Panc1 (cell line): ENCODE measurements around the gene NCOA3. TPM values are rescaled to one million over a fixed set of nuclear protein-coding genes. Genes with fewer than 3 reads are reported as not detected.

Experiments
- ATAC-seq: fragments of 200-7000 bp; cut with Tn5 transposase; 2 replicates; pipeline ENCODE4 v1.9.1; 2020; ENCODE audit warnings: mild to moderate bottlenecking, moderate library complexity
- BruUV-seq: library from RNA; stranded (reverse); fragments of 400-500 nt; replicated peaks from 2 replicates; lab custom pipeline; 2021; lab: Mats Ljungman, UMichigan
- CTCF ChIA-PET: fragments of 300-600 bp; sonication (Branson Sonifier 250); formaldehyde crosslinking; loops from one replicate; lab custom pipeline; 2022; ENCODE audit warnings: antibody characterized with exemption; lab: Charles Lee
- POLR2A ChIA-PET: fragments of 300-600 bp; sonication (Branson Sonifier 250); formaldehyde crosslinking; loops from one replicate; lab custom pipeline; 2022; ENCODE audit warnings: antibody characterized with exemption; lab: Charles Lee
- DNase-seq: peaks from one replicate; pipeline ENCODE4 v3.0.0-alpha.2; 2010; ENCODE audit warnings: low read depth, low spot score
- H3K27ac ChIP-seq: 2 replicates; pipeline ENCODE4 v1.5.1; 2011; ENCODE audit warnings: mild to moderate bottlenecking, low read length, inconsistent platforms
- H3K27me3 ChIP-seq: fragments of 200-500 bp; sonication (Bioruptor generic); 2 replicates; pipeline ENCODE4 v1.6.0; 2014; ENCODE audit warnings: low read length, inconsistent platforms; ENCODE audit not compliant: control insufficient read depth, insufficient read depth
- H3K36me3 ChIP-seq: fragments of 200-500 bp; sonication (Bioruptor generic); 2 replicates; pipeline ENCODE4 v1.5.1; 2014; ENCODE audit warnings: inconsistent platforms, mild to moderate bottlenecking, low read length, moderate library complexity; ENCODE audit not compliant: control insufficient read depth, insufficient read depth
- H3K4me1 ChIP-seq: 2 replicates; pipeline ENCODE4 v1.5.1; 2011; ENCODE audit warnings: inconsistent platforms, mild to moderate bottlenecking, low read length, moderate library complexity; ENCODE audit not compliant: control insufficient read depth, insufficient read depth
- H3K4me3 ChIP-seq, 2 experiments: 2 replicates each; pipeline ENCODE4 v1.5.1; 2011 to 2012; ENCODE audit warnings: low read depth in 2 of 2, low read length in 2 of 2, mild to moderate bottlenecking in 2 of 2, inconsistent platforms in 1 of 2, moderate library complexity in 1 of 2
- H3K9me3 ChIP-seq: fragments of 200-500 bp; sonication (Bioruptor generic); 2 replicates; pipeline ENCODE4 v1.5.1; 2014; ENCODE audit warnings: low read depth, mild to moderate bottlenecking, inconsistent platforms, low read length, moderate library complexity; ENCODE audit not compliant: control insufficient read depth, insufficient read depth
- POLR2AphosphoS5 ChIP-seq: IDR thresholded peaks from 2 replicates; pipeline ENCODE4 v1.6.1; 2012; ENCODE audit warnings: mild to moderate bottlenecking, low read depth, low read length, moderate library complexity
- SIN3A ChIP-seq: IDR thresholded peaks from 2 replicates; pipeline ENCODE4 v1.6.1; 2012; ENCODE audit warnings: low read depth, mild to moderate bottlenecking, low read length, moderate library complexity, borderline replicate concordance; ENCODE audit not compliant: insufficient read depth
- TCF7L2 ChIP-seq: IDR thresholded peaks from 2 replicates; pipeline ENCODE4 v1.6.1; 2011; ENCODE audit warnings: mild to moderate bottlenecking, low read depth, low read length, inconsistent platforms
- in situ Hi-C: cut with HindIII; loops from 2 replicates; pipeline ENCODE4 v1.10.0; 2016; ENCODE audit warnings: low sequenced_read_pairs, low pct_unique_long_range_greater_than_20kb
- intact Hi-C: fragments of 100-400 bp; cut with micrococcal nuclease; formaldehyde crosslinking; loops from one replicate; pipeline ENCODE4 v1.10.0; 2022; ENCODE audit not compliant: unreplicated experiment
- total RNA-seq: library from RNA; stranded (reverse); gene quantifications from one replicate; pipeline ENCODE4 v1.2.1, GENCODE V29; 2021; ENCODE audit not compliant: unreplicated experiment
- TF ChIP-seq, protein P1 (sequence below), 2 experiments: IDR thresholded peaks; 2 replicates each; pipeline ENCODE4 v1.6.1; 2011 to 2012; ENCODE audit warnings: low read depth in 2 of 2, control low read depth in 1 of 2, low read length in 1 of 2, mild to moderate bottlenecking in 1 of 2, moderate library complexity in 1 of 2; ENCODE audit not compliant: insufficient read depth in 1 of 2
- TF ChIP-seq, protein P2 (sequence below): fragments of 450-650 bp; IDR thresholded peaks from 2 replicates; pipeline ENCODE4 v1.5.1; 2017; ENCODE audit warnings: mild to moderate bottlenecking

The NCOA3 gene
- total RNA-seq, 1 experiment from 2014 or later: 47.7 TPM

DNA sequence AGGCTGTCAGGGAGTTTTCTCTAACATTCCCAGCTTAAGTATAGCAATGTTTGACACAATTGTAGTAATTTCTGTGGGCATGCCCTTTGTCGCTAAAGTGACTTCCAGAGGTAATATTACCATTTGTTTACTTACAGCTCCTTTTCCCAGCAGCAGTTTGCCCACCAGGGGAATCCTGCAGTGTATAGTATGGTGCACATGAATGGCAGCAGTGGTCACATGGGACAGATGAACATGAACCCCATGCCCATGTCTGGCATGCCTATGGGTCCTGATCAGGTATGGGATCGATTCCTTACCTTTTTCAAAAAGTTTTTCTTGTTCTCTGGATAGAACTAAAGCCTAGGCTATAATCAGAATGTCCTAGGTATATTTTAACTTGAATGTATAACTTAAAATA, 151.1 kb downstream of the NCOA3 start:
- H3K27me3 ChIP-seq: no peaks in the 10 kb centered on the region
- intact Hi-C loops: no loop called here
- POLR2A ChIA-PET: no interaction called here
- ATAC-seq (peak; percentile 53; the same call in 1 of the 2 replicates), DNase-seq (no peak)
- in situ Hi-C loops: no loop called here
- no peak overlapping the region for H3K27ac ChIP-seq
- peaks cover 14% of the 10 kb centered on the region for H3K36me3 ChIP-seq
- no peak overlapping the region for H3K4me3 ChIP-seq
- no peaks in the 10 kb centered on the region for H3K9me3 ChIP-seq
- H3K4me1 ChIP-seq: no peaks in the 10 kb centered on the region
- TF ChIP-seq, protein P1, sequence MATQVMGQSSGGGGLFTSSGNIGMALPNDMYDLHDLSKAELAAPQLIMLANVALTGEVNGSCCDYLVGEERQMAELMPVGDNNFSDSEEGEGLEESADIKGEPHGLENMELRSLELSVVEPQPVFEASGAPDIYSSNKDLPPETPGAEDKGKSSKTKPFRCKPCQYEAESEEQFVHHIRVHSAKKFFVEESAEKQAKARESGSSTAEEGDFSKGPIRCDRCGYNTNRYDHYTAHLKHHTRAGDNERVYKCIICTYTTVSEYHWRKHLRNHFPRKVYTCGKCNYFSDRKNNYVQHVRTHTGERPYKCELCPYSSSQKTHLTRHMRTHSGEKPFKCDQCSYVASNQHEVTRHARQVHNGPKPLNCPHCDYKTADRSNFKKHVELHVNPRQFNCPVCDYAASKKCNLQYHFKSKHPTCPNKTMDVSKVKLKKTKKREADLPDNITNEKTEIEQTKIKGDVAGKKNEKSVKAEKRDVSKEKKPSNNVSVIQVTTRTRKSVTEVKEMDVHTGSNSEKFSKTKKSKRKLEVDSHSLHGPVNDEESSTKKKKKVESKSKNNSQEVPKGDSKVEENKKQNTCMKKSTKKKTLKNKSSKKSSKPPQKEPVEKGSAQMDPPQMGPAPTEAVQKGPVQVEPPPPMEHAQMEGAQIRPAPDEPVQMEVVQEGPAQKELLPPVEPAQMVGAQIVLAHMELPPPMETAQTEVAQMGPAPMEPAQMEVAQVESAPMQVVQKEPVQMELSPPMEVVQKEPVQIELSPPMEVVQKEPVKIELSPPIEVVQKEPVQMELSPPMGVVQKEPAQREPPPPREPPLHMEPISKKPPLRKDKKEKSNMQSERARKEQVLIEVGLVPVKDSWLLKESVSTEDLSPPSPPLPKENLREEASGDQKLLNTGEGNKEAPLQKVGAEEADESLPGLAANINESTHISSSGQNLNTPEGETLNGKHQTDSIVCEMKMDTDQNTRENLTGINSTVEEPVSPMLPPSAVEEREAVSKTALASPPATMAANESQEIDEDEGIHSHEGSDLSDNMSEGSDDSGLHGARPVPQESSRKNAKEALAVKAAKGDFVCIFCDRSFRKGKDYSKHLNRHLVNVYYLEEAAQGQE (IDR thresholded peaks at IDR 0.05; ENCODE audit: insufficient read depth in 1 of 2, low read depth in 2 of 2, low read length in 1 of 2): no peak
- TF ChIP-seq SIN3A: no peak
- TF ChIP-seq, protein P2, sequence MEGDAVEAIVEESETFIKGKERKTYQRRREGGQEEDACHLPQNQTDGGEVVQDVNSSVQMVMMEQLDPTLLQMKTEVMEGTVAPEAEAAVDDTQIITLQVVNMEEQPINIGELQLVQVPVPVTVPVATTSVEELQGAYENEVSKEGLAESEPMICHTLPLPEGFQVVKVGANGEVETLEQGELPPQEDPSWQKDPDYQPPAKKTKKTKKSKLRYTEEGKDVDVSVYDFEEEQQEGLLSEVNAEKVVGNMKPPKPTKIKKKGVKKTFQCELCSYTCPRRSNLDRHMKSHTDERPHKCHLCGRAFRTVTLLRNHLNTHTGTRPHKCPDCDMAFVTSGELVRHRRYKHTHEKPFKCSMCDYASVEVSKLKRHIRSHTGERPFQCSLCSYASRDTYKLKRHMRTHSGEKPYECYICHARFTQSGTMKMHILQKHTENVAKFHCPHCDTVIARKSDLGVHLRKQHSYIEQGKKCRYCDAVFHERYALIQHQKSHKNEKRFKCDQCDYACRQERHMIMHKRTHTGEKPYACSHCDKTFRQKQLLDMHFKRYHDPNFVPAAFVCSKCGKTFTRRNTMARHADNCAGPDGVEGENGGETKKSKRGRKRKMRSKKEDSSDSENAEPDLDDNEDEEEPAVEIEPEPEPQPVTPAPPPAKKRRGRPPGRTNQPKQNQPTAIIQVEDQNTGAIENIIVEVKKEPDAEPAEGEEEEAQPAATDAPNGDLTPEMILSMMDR: no peak
- TF ChIP-seq POLR2AphosphoS5: no peak
- TF ChIP-seq TCF7L2: no peak
- CTCF ChIA-PET: no interaction called here
- BruUV-seq: no TSS peak

DNA sequence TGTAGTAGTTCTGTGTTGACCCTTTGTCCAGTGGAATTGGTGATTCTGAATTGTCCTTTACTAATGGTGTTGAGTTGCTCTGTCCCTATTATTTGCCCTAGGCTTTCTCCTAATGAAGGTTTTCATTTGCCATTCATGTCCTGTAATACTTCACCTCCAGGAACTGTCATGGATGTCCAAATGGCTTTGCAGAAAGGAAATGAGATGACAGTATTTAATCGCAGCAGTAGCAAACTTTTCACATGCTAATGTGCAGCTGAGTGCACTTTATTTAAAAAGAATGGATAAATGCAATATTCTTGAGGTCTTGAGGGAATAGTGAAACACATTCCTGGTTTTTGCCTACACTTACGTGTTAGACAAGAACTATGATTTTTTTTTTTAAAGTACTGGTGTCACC, 152.2 kb downstream of the NCOA3 start:
- in situ Hi-C loops: no loop called here
- Histone ChIP-seq H3K4me3 (no peak overlapping the region), H3K4me1 (no peaks in the 10 kb centered on the region), H3K27ac (no peak overlapping the region), H3K27me3 (no peaks in the 10 kb centered on the region), H3K36me3 (peaks cover 14% of the 10 kb centered on the region), H3K9me3 (no peaks in the 10 kb centered on the region)
- ChIA-PET CTCF (no interaction called here), POLR2A (no interaction called here)
- DNase-seq: no peak
- no TSS peak for BruUV-seq
- no peak for ATAC-seq
- TF ChIP-seq, protein P2: no peak
- TF ChIP-seq TCF7L2 (no peak), POLR2AphosphoS5 (no peak), SIN3A (no peak)
- TF ChIP-seq, protein P1 (IDR thresholded peaks at IDR 0.05; ENCODE audit: insufficient read depth in 1 of 2, low read depth in 2 of 2, low read length in 1 of 2): no peak
- intact Hi-C loops: no loop called here
